ENCODE results near the gene NACAD. TPM values are rescaled to one million over a fixed set of nuclear protein-coding genes. Genes with fewer than 3 reads are reported as not detected.

NACAD gene
- total RNA-seq, 1 donor from 2014 or later: 21.6 TPM

- peaks cover 7% of the 10 kb centered on the region for H3K79me2 ChIP-seq (ENCODE audit: insufficient read depth, low read length)
- Mint-ChIP-seq H3K4me3 (ENCODE audit: unreplicated experiment) (no peak overlapping the region), H3K4me1 (ENCODE audit: low read depth, unreplicated experiment) (no peaks in the 10 kb centered on the region), H3K27me3 (ENCODE audit: low read depth, unreplicated experiment) (no peaks in the 10 kb centered on the region), H3K27ac (ENCODE audit: unreplicated experiment) (no peak overlapping the region), H3K9me3 (ENCODE audit: unreplicated experiment) (peaks cover 3% of the 10 kb centered on the region), H3K36me3 (ENCODE audit: low read depth, unreplicated experiment) (peaks cover 7% of the 10 kb centered on the region)
- peaks cover 32% of the 10 kb centered on the region for H4K20me1 ChIP-seq (ENCODE audit: insufficient read depth, low read length)
- H3K27me3 ChIP-seq (ENCODE audit: insufficient read depth, low read length): no peaks in the 10 kb centered on the region
- no peak for FAIRE-seq
- H3K9me3 ChIP-seq (ENCODE audit: insufficient read depth, low read depth, low read length): no peaks in the 10 kb centered on the region
- no peaks in the 10 kb centered on the region for H3K4me1 ChIP-seq (ENCODE audit: insufficient read depth, low read length)
- no peak overlapping the region for H3K9ac ChIP-seq (ENCODE audit: low read length)
- TF ChIP-seq EZH2 (IDR thresholded peaks at IDR 0.05; ENCODE audit: insufficient read depth, low read length) (no peak), CTCF (IDR thresholded peaks at IDR 0.05; ENCODE audit: insufficient read depth, low read depth, low read length) (no peak)
- H3K27ac ChIP-seq (ENCODE audit: low read depth, low read length): no peak overlapping the region
- H3K36me3 ChIP-seq (ENCODE audit: insufficient read depth, low read length): peaks cover 27% of the 10 kb centered on the region
- no peak overlapping the region for H2AFZ ChIP-seq (ENCODE audit: low read depth, low read length)
- no peak overlapping the region for H3K4me2 ChIP-seq (ENCODE audit: low read length)
- no peak overlapping the region for H3K4me3 ChIP-seq (ENCODE audit: insufficient read depth, low read depth, low read length)
- no peak for DNase-seq (ENCODE audit: low read depth)
These were observed 10.4 kb upstream of the NACAD start for GRCh38 chr7:45098983-45099839.

GRCh38 chr7:45092931-45093235, 4.1 kb upstream of the NACAD start:
- no peaks in the 10 kb centered on the region for H3K9me3 ChIP-seq (ENCODE audit: insufficient read depth, low read depth, low read length)
- no peak overlapping the region for H3K4me2 ChIP-seq (ENCODE audit: low read length)
- Mint-ChIP-seq H3K27me3 (ENCODE audit: low read depth, unreplicated experiment) (no peaks in the 10 kb centered on the region), H3K4me1 (ENCODE audit: low read depth, unreplicated experiment) (peaks cover 9% of the 10 kb centered on the region), H3K36me3 (ENCODE audit: low read depth, unreplicated experiment) (peaks cover 1% of the 10 kb centered on the region), H3K4me3 (ENCODE audit: unreplicated experiment) (peak overlapping the region; percentile 10), H3K9me3 (ENCODE audit: unreplicated experiment) (peaks cover 3% of the 10 kb centered on the region), H3K27ac (ENCODE audit: unreplicated experiment) (no peak overlapping the region)
- no peaks in the 10 kb centered on the region for H4K20me1 ChIP-seq (ENCODE audit: insufficient read depth, low read length)
- no peak overlapping the region for H3K27ac ChIP-seq (ENCODE audit: low read depth, low read length)
- peaks cover 6% of the 10 kb centered on the region for H3K4me1 ChIP-seq (ENCODE audit: insufficient read depth, low read length)
- FAIRE-seq: no peak
- no peaks in the 10 kb centered on the region for H3K79me2 ChIP-seq (ENCODE audit: insufficient read depth, low read length)
- H3K4me3 ChIP-seq (ENCODE audit: insufficient read depth, low read depth, low read length): no peak overlapping the region
- H3K9ac ChIP-seq (ENCODE audit: low read length): no peak overlapping the region
- no peaks in the 10 kb centered on the region for H3K27me3 ChIP-seq (ENCODE audit: insufficient read depth, low read length)
- TF ChIP-seq EZH2 (IDR thresholded peaks at IDR 0.05; ENCODE audit: insufficient read depth, low read length): no peak
- TF ChIP-seq CTCF (IDR thresholded peaks at IDR 0.05; ENCODE audit: insufficient read depth, low read depth, low read length): no peak
- H2AFZ ChIP-seq (ENCODE audit: low read depth, low read length): no peak overlapping the region
- DNase-seq (ENCODE audit: low read depth): no peak
- no peaks in the 10 kb centered on the region for H3K36me3 ChIP-seq (ENCODE audit: insufficient read depth, low read length)

Measured in astrocyte (in vitro differentiated cells and primary cell).